Heart right ventricle (tissue), 16 donors: Measurements from ENCODE around the gene IFNL1. TPM values are rescaled to one million over a fixed set of nuclear protein-coding genes. Genes with fewer than 3 reads are reported as not detected.

ENCODE experiments used
- ATAC-seq, 8 donors: fragments of 200-7000 bp; cut with Tn5 transposase; one replicate each; pipeline ENCODE4 v1.9.1; 2020; ENCODE audit warnings: mild to moderate bottlenecking in 8 of 8, moderate library complexity in 8 of 8, moderate number of reproducible peaks in 1 of 8
- DNase-seq, 2 donors: peaks; one replicate each; pipeline ENCODE4 v3.0.0-alpha.2; 2020
- H3K27ac ChIP-seq, 10 donors: fragments of 200-600 bp; sonication (generic) in 2 of 10; one replicate each; pipeline versions ENCODE4 v1.5.0 to v1.8.0; 2020 to 2022; ENCODE audit warnings: mild to moderate bottlenecking in 3 of 10
- H3K27me3 ChIP-seq, 7 donors: fragments of 200-600 bp; one replicate each; pipeline ENCODE4 v1.8.0; 2021 to 2022; ENCODE audit warnings: mild to moderate bottlenecking in 2 of 7
- H3K36me3 ChIP-seq, 9 donors: fragments of 200-600 bp; sonication (generic) in 1 of 9; one replicate each; pipeline versions ENCODE4 v1.5.0 to v1.8.0; 2020 to 2022; ENCODE audit warnings: mild to moderate bottlenecking in 2 of 9
- H3K4me1 ChIP-seq, 9 donors: fragments of 200-600 bp; sonication (generic) in 1 of 9; one replicate each; pipeline versions ENCODE4 v1.5.0 to v1.8.0; 2020 to 2022; ENCODE audit warnings: mild to moderate bottlenecking in 4 of 9
- H3K4me3 ChIP-seq, 10 donors: fragments of 200-600 bp; sonication (generic) in 2 of 10; one replicate each; pipeline versions ENCODE4 v1.5.0 to v1.8.0; 2020 to 2022; ENCODE audit warnings: mild to moderate bottlenecking in 7 of 10, moderate library complexity in 2 of 10
- H3K9me3 ChIP-seq, 11 donors: fragments of 200-600 bp in 10 of 11; sonication (generic) in 2 of 11; one replicate each; pipeline versions ENCODE4 v1.5.0 to v1.8.0; 2013 to 2022; ENCODE audit warnings: mild to moderate bottlenecking in 2 of 11, control low read depth in 1 of 11, moderate library complexity in 1 of 11
- CTCF ChIP-seq, 9 donors: fragments of 200-600 bp; sonication (generic) in 2 of 9; IDR thresholded peaks; one replicate each; pipeline versions ENCODE4 v1.5.0 to v1.8.0; 2021 to 2022; ENCODE audit warnings: antibody characterized with exemption in 9 of 9, mild to moderate bottlenecking in 5 of 9, moderate library complexity in 1 of 9
- WGBS, 2 donors: extraction: QIAGEN DNeasy Blood & Tissue Kit; methylation state at CpG; one replicate each; pipeline ENCODE4 v1.1.7; 2013; ENCODE audit warnings: inconsistent platforms in 1 of 2; 5-methylcytosine and 5-hydroxymethylcytosine counted together
- intact Hi-C, 10 donors: fragments of 100-400 bp; cut with DNase I; formaldehyde crosslinking; loops; one replicate each; pipeline versions ENCODE4 v1.11.1 to v1.14.2; 2022
- polyA plus RNA-seq, 2 donors: library from polyadenylated mRNA; stranded (reverse); fragments of 200-250 nt; gene quantifications; one replicate each; pipeline ENCODE4 v1.2.3, GENCODE V29; 2013
- total RNA-seq, 10 donors: library from RNA; stranded (reverse); fragmentation: NEBNext Ultra II Directional in 3 of 10; extraction: Animal tissue kit (Norgen Biotek cat#: 25700) in 3 of 10; gene quantifications; one replicate each; pipeline versions ENCODE4 v1.2.1 to v1.2.4, GENCODE V29; 2021 to 2023
- donor health status: Arrhythmogenic right ventricular cardiomyopathy.
- donor health status: ischemic (EF 13 %, LVEDD 7.1; RV severe dilation, severe dysfunction).
- donor health status: healthy with polysubstance abuse.
- donor health status: DM: no; HTN: yes; CAD: no.
- donor health status: DM: no; HTN: no; CAD: no.
- donor health status: ischemic (EF 25% LVEDD 6.9; RV normal size, moderate dysfunction).
- donor health status: ischemic (EF 25% LVEDD 5.7; RV mildly dilated, moderate dysfunction).
- donor health status: healthy.
- donor health status: DM: yes; HTN: yes; CAD: no.
- donor health status: Ischemic cardiomyopathy.
- donor health status: ischemic (EF 35%, LVEDD 5.7; RV mildly dilated, moderate dysfunction).
- donor health status: nonischemic (EF 11% LVEDD 7.7; RV severe dilation, severe dysfunction).
- donor health status: DM: yes; HTN: yes; CAD: no.
- donor health status: PGD.
- donor health status: ischemic (EF 29% LVEDD 5.4; RV normal size, mild dysfunction).
- donor health status: nonischemic (EF 23%, LVEDD 6.1; RV moderate dilation, normal function).

IFNL1 gene
- total and polyA plus RNA-seq, 12 donors: not detected

- ATAC-seq (no peak), DNase-seq (no peak)
- H3K27ac ChIP-seq: no peak overlapping the region
- H3K4me3 ChIP-seq: no peak overlapping the region
- H3K9me3 ChIP-seq: no peaks in the 10 kb centered on the region
- no peak for TF ChIP-seq CTCF (IDR thresholded peaks at IDR 0.05)
- peaks cover 14 to 89% (median 80%) of the 10 kb centered on the region in 7 donors for H3K27me3 ChIP-seq
- WGBS, 2 donors: 90 to 92% methylated on average over 4 of the region's 4 CpGs
- no peaks in the 10 kb centered on the region for H3K36me3 ChIP-seq
- intact Hi-C loops: no loop called here
- H3K4me1 ChIP-seq: peaks cover 0 to 10% (median 0%) of the 10 kb centered on the region in 9 donors
Measured at GRCh38 chr19:39262496-39262895, 33.7 kb upstream of the IFNL1 start.

GRCh38 chr19:39263912-39264305 lies 32.3 kb upstream of the IFNL1 start:
- Histone ChIP-seq H3K9me3 (no peaks in the 10 kb centered on the region), H3K27me3 (peaks cover 14 to 86% (median 73%) of the 10 kb centered on the region in 7 donors), H3K27ac (no peak overlapping the region), H3K4me1 (peaks cover 0 to 10% (median 0%) of the 10 kb centered on the region in 9 donors), H3K36me3 (no peaks in the 10 kb centered on the region), H3K4me3 (no peak overlapping the region)
- WGBS, 2 donors: 10 to 15% methylated on average over 17 of the region's 17 CpGs
- no peak for TF ChIP-seq CTCF (IDR thresholded peaks at IDR 0.05)
- DNase-seq (no peak), ATAC-seq (peak in 1 of 8 donors; percentile 48)
- intact Hi-C loops: no loop called here

GRCh38 chr19:39264306-39265290 lies 31.6 kb upstream of the IFNL1 start:
- Histone ChIP-seq H3K27me3 (peaks cover 14 to 86% (median 76%) of the 10 kb centered on the region in 7 donors), H3K36me3 (no peaks in the 10 kb centered on the region)
- DNase-seq: no peak

More at GRCh38 chr19:39264306-39265290, 31.6 kb upstream of the IFNL1 start:
- WGBS, 2 donors: 3% methylated on average over 97 to 102 of the region's 102 CpGs
- H3K27ac ChIP-seq: no peak overlapping the region
- peaks cover 0 to 10% (median 0%) of the 10 kb centered on the region in 9 donors for H3K4me1 ChIP-seq
- no peaks in the 10 kb centered on the region for H3K9me3 ChIP-seq
- ATAC-seq: peak in 4 of 8 donors; percentile 28 to 50 (median 36)
- no peak for TF ChIP-seq CTCF (IDR thresholded peaks at IDR 0.05)
- H3K4me3 ChIP-seq: no peak overlapping the region
- intact Hi-C loops: no loop called here
